Activated B cell treated with CpG ODN at 0.5 μM for 24 hours (primary cell): ENCODE data around the gene LIMK2. TPM values are rescaled to one million over a fixed set of nuclear protein-coding genes. Genes with fewer than 3 reads are reported as not detected.

ENCODE experiments used
- ATAC-seq: fragments of 200-7000 bp; cut with Tn5 transposase; one replicate; pipeline ENCODE4 v1.10.0; 2021; ENCODE audit warnings: low read depth, mild to moderate bottlenecking, moderate library complexity
- CTCF ChIA-PET: fragments of 350-600 bp; sonication (Branson Sonifier 250); formaldehyde crosslinking; loops from one replicate; lab custom pipeline; 2021; ENCODE audit warnings: antibody characterized with exemption; lab: Charles Lee
- POLR2A ChIA-PET: fragments of 350-600 bp; sonication (Branson Sonifier 250); formaldehyde crosslinking; loops from one replicate; lab custom pipeline; 2021; ENCODE audit warnings: antibody characterized with exemption; lab: Charles Lee
- DNase-seq: peaks from one replicate; pipeline ENCODE4 v3.0.0; 2022
- H3K27ac Mint-ChIP-seq: one replicate; pipeline ENCODE4 v1.8.0; 2020; ENCODE audit warnings: mixed read lengths
- H3K27me3 Mint-ChIP-seq: one replicate; pipeline ENCODE4 v1.8.0; 2021; ENCODE audit warnings: mixed read lengths
- H3K36me3 Mint-ChIP-seq: one replicate; pipeline ENCODE4 v1.8.0; 2021; ENCODE audit warnings: low read depth, mixed read lengths
- H3K4me1 Mint-ChIP-seq: one replicate; pipeline ENCODE4 v1.8.0; 2021; ENCODE audit warnings: mixed read lengths
- H3K4me3 Mint-ChIP-seq: one replicate; pipeline ENCODE4 v1.8.0; 2020; ENCODE audit warnings: mild to moderate bottlenecking, mixed read lengths
- H3K9me3 Mint-ChIP-seq: one replicate; pipeline ENCODE4 v1.8.0; 2020; ENCODE audit warnings: mixed read lengths
- intact Hi-C: fragments of 100-400 bp; cut with micrococcal nuclease; formaldehyde crosslinking; loops from one replicate; pipeline ENCODE4 v1.15.1; 2024
- total RNA-seq: library from RNA; stranded (reverse); gene quantifications from 2 replicates; pipeline ENCODE4 v1.2.3, GENCODE V29; 2022
- TF ChIP-seq, protein P1 (sequence below): fragments of 200-600 bp; IDR thresholded peaks from one replicate; pipeline ENCODE4 v1.8.0; 2022; ENCODE audit warnings: antibody characterized with exemption, mild to moderate bottlenecking

The LIMK2 gene
- total RNA-seq, 1 donor from 2014 or later: 17.7 TPM

GRCh38 chr22:31250740-31251600, 38.9 kb downstream of the LIMK2 start:
- Mint-ChIP-seq H3K4me3 (no peak overlapping the region), H3K27ac (no peak overlapping the region), H3K27me3 (no peaks in the 10 kb centered on the region), H3K36me3 (no peaks in the 10 kb centered on the region), H3K4me1 (peaks cover 20% of the 10 kb centered on the region), H3K9me3 (no peaks in the 10 kb centered on the region)
- ChIA-PET POLR2A (no interaction called here), CTCF (interaction anchor here (1.1 kb wide), 1 partner anchor 39 kb away, joined by 3 read pairs; the partner anchor contains the start of gene LIMK2)
- TF ChIP-seq, protein P1, sequence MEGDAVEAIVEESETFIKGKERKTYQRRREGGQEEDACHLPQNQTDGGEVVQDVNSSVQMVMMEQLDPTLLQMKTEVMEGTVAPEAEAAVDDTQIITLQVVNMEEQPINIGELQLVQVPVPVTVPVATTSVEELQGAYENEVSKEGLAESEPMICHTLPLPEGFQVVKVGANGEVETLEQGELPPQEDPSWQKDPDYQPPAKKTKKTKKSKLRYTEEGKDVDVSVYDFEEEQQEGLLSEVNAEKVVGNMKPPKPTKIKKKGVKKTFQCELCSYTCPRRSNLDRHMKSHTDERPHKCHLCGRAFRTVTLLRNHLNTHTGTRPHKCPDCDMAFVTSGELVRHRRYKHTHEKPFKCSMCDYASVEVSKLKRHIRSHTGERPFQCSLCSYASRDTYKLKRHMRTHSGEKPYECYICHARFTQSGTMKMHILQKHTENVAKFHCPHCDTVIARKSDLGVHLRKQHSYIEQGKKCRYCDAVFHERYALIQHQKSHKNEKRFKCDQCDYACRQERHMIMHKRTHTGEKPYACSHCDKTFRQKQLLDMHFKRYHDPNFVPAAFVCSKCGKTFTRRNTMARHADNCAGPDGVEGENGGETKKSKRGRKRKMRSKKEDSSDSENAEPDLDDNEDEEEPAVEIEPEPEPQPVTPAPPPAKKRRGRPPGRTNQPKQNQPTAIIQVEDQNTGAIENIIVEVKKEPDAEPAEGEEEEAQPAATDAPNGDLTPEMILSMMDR: no peak
- ATAC-seq (no peak), DNase-seq (no peak)
- intact Hi-C loops: no loop called here

DNA sequence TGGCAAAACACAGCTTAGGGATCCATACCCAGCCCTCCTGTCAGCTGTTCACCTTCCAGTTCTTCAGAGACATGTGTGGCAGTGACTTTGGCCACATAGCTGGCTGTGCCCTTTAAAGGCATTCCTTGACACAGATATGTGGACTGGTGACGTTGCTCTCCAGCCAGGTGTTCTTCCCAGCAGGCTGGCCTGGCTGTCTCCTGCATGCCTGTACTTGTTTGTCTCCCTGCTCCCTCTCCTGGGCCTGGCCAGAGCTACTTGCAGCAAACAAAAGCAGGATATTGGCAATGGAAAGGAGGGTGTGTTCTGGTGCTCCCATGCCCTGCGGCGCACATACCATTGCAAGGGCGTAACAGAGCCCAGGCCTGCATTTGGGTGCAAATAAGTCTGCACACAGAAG, 41.9 kb downstream of the LIMK2 start:
- DNase-seq (no peak), ATAC-seq (no peak)
- POLR2A ChIA-PET: no interaction called here
- TF ChIP-seq, protein P1: no peak
- intact Hi-C loops: no loop called here
- H3K27ac Mint-ChIP-seq: no peak overlapping the region
- peaks cover 7% of the 10 kb centered on the region for H3K36me3 Mint-ChIP-seq
- H3K4me1 Mint-ChIP-seq: peaks cover 14% of the 10 kb centered on the region
- H3K9me3 Mint-ChIP-seq: no peaks in the 10 kb centered on the region
- H3K27me3 Mint-ChIP-seq: no peaks in the 10 kb centered on the region
- H3K4me3 Mint-ChIP-seq: no peak overlapping the region
- CTCF ChIA-PET: interaction anchor here (2.3 kb wide), 1 partner anchor 18 kb away, joined by 6 read pairs; no protein-coding TSS in a partner anchor

- H3K36me3 Mint-ChIP-seq: peaks cover 51% of the 10 kb centered on the region
- H3K27ac Mint-ChIP-seq: no peak overlapping the region
- no peak for ATAC-seq
- intact Hi-C loops: no loop called here
- ChIA-PET CTCF (no interaction called here), POLR2A (no interaction called here)
- peaks cover 7% of the 10 kb centered on the region for H3K4me1 Mint-ChIP-seq
- TF ChIP-seq, protein P1: no peak
- no peaks in the 10 kb centered on the region for H3K9me3 Mint-ChIP-seq
- DNase-seq: no peak
- no peaks in the 10 kb centered on the region for H3K27me3 Mint-ChIP-seq
- H3K4me3 Mint-ChIP-seq: no peak overlapping the region
Measured at GRCh38 chr22:31259798-31260473, 47.8 kb downstream of the LIMK2 start.

- ATAC-seq (no peak), DNase-seq (no peak)
- no peaks in the 10 kb centered on the region for H3K9me3 Mint-ChIP-seq
- H3K27me3 Mint-ChIP-seq: no peaks in the 10 kb centered on the region
- TF ChIP-seq, protein P1: no peak
- intact Hi-C loops: no loop called here
- CTCF ChIA-PET: no interaction called here
- no peak overlapping the region for H3K4me3 Mint-ChIP-seq
- peaks cover 51% of the 10 kb centered on the region for H3K36me3 Mint-ChIP-seq
- no peak overlapping the region for H3K27ac Mint-ChIP-seq
- peaks cover 2% of the 10 kb centered on the region for H3K4me1 Mint-ChIP-seq
- POLR2A ChIA-PET: no interaction called here
Measured at GRCh38 chr22:31260474-31260856, 48.4 kb downstream of the LIMK2 start.
